HFFc6 (cell line): ENCODE data around the gene DCDC2B. TPM values are rescaled to one million over a fixed set of nuclear protein-coding genes. Genes with fewer than 3 reads are reported as not detected.
A peak's percentile ranks its signal among the peaks of the same experiment; 100 is the strongest.

Source experiments
- DNase-seq: peaks from one replicate; pipeline ENCODE4 v3.0.0-alpha.2; 2018
- H3K27ac Mint-ChIP-seq: 2 replicates; pipeline ENCODE4 v1.8.0; 2020; ENCODE audit warnings: mild to moderate bottlenecking, mixed read lengths
- H3K27me3 Mint-ChIP-seq: 2 replicates; pipeline ENCODE4 v1.8.0; 2021; ENCODE audit warnings: mild to moderate bottlenecking, moderate library complexity, mixed read lengths; ENCODE audit not compliant: insufficient read depth
- H3K36me3 Mint-ChIP-seq: 2 replicates; pipeline ENCODE4 v1.8.0; 2021; ENCODE audit warnings: low read depth, mixed read lengths
- H3K4me1 Mint-ChIP-seq: 2 replicates; pipeline ENCODE4 v1.8.0; 2020; ENCODE audit warnings: low read depth, mixed read lengths
- H3K4me3 Mint-ChIP-seq: 2 replicates; pipeline ENCODE4 v1.8.0; 2020; ENCODE audit warnings: mild to moderate bottlenecking, moderate library complexity, mixed read lengths
- H3K9me3 Mint-ChIP-seq: 2 replicates; pipeline ENCODE4 v1.8.0; 2020; ENCODE audit warnings: mild to moderate bottlenecking, mixed read lengths
- CTCF ChIP-seq: fragments of 200-600 bp; sonication (generic); IDR thresholded peaks from 2 replicates; pipeline ENCODE4 v1.5.0; 2021; ENCODE audit warnings: antibody characterized with exemption, mild to moderate bottlenecking
- total RNA-seq, 6 experiments: library from RNA; stranded (reverse); fragmentation: NEBNext Ultra II Directional; extraction: Animal tissue kit (Norgen Biotek cat#: 25700); gene quantifications; 2 replicates in 1 of 6; 3 replicates in 5 of 6; pipeline ENCODE4 v1.2.3, GENCODE V29; 2021

The DCDC2B gene
- total RNA-seq, 6 experiments from 2014 or later = not detected

DNA sequence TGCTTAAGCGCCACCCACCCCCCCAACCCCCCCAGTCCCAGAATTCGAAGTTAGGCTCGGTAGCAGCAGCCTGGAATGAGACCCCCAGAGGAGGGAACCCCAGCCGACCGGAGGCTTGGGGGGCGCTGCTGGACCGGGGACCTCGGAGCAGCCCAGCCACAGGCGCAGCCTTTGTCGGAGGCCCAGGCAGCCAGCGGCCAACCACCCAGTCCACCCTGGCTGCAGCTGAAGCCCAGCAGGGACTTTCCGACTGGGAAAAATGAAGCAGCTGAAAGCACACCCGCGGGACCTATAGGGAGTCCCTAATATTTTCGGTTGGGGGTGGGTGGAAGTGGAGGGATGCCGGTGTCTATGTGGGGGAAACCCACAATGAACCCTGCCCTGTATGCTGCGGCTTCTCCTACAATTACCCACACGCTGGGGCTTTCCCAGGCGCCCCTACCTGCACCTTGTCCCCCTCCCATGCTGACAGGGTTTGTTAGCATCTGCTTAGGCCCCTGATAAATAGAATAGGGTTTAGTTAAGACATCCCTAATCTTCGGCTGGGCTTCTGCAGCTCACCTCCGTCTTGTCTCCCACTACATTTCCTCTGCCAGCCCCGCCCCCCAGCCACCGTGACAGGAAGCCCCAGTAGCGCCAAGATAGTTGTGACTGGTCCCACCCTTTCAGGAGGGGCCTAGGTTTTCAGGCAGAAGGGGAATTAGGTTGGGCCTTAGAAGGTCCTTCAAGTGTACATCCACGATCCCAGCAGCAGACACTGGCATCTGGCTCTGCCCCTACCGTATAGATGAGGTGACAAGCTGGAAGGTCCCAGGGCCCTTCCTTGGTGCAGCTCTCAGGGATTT, 7.7 kb upstream of the DCDC2B start:
- Mint-ChIP-seq H3K9me3 (no peaks in the 10 kb centered on the region), H3K4me1 (peaks cover 70% of the 10 kb centered on the region), H3K27me3 (peaks cover 5% of the 10 kb centered on the region), H3K36me3 (peaks cover 12% of the 10 kb centered on the region), H3K4me3 (peak overlapping the region; percentile 91), H3K27ac (peak overlapping the region; percentile 91)
- peak; percentile 57 for DNase-seq
- TF ChIP-seq CTCF = peak; percentile 41; the same call in 1 of the 2 replicates

GRCh38 chr1:32204943-32205361, 3.9 kb upstream of the DCDC2B start:
- peaks cover 7% of the 10 kb centered on the region; the same call in 1 of the 2 replicates for H3K36me3 Mint-ChIP-seq
- peak overlapping the region; percentile 86 for H3K27ac Mint-ChIP-seq
- TF ChIP-seq CTCF = no peak

DNA sequence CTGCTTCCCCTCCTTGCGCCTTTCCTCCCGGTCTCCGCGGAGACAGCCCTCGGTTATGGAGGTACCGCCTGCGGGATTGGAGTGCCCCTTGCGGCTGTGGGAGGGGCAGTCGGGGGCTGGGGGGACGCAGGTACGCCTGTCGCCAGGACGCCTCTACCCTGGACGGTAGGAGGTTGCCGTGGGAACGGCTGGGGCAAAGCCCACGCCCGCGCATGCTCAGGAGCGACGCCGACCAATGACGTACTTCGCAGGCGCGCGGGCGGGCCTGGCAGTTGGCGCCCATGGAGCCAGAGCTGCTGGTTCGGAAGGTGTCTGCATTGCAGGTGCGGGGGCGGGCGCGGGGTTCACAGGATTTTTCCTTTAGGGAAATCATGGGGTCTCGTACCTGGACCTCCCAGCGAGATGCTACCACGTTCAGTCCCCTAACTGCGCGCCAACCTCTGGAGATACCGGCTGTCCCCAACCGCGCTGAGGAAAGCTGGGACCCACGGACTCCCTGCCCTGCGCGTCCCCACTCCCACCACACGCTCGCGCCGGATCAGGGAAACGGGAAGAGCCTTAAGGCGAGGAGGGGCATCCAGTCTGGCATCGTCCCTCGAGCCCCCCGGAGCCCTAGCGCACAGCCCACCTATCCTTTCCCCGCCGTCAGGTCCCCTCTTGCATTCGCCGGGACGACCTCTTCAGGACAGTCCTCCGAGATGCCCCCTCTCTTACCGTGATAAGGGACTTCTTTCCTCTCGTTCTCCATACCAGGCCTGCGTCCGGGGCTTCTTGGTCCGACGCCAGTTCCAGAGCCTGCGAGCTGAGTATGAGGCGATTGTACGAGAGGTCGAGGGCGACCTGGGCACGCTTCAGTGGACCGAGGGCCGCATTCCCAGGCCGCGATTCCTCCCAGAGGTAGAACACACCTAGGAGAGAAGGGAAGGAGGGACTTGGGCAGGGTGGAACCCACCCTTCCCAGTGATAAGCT, 3.2 kb upstream of the DCDC2B start, which contains the start of gene IQCC:
IQCC (plus strand) TSS at position 271 of the 970 bp plus-strand sequence; CDS start at position 282, 11 bp downstream.
- H3K27me3 Mint-ChIP-seq = peaks cover 1% of the 10 kb centered on the region
- H3K36me3 Mint-ChIP-seq = peaks cover 7% of the 10 kb centered on the region; the same call in 1 of the 2 replicates
- peak within 1 kb of the TSS; percentile 90 for H3K4me3 Mint-ChIP-seq
- peak within 1 kb of the TSS; percentile 86 for H3K27ac Mint-ChIP-seq
- peak; percentile 67 for DNase-seq
- no peaks in the 10 kb centered on the region for H3K9me3 Mint-ChIP-seq
- H3K4me1 Mint-ChIP-seq = peaks cover 39% of the 10 kb centered on the region
- TF ChIP-seq CTCF = peak; percentile 22; the same call in 1 of the 2 replicates

More at GRCh38 chr1:32204943-32205361, 3.9 kb upstream of the DCDC2B start:
- H3K4me3 Mint-ChIP-seq = peak overlapping the region; percentile 90
- no peak for DNase-seq
- no peaks in the 10 kb centered on the region for H3K9me3 Mint-ChIP-seq
- H3K27me3 Mint-ChIP-seq = peaks cover 1% of the 10 kb centered on the region
- peaks cover 44% of the 10 kb centered on the region for H3K4me1 Mint-ChIP-seq

GRCh38 chr1:32208469-32208868, 420 bp upstream of the DCDC2B start:
- no peak overlapping the region for H3K4me3 Mint-ChIP-seq
- H3K27ac Mint-ChIP-seq = peak overlapping the region; percentile 59
- DNase-seq = no peak
- H3K36me3 Mint-ChIP-seq = peaks cover 7% of the 10 kb centered on the region; the same call in 1 of the 2 replicates
- H3K27me3 Mint-ChIP-seq = peaks cover 1% of the 10 kb centered on the region
- no peaks in the 10 kb centered on the region for H3K9me3 Mint-ChIP-seq
- H3K4me1 Mint-ChIP-seq = peaks cover 20% of the 10 kb centered on the region
- no peak for TF ChIP-seq CTCF
